ENCODE data around the gene RCBTB2. TPM values are rescaled to one million over a fixed set of nuclear protein-coding genes. Genes with fewer than 3 reads are reported as not detected.

The RCBTB2 gene
- total and polyA plus RNA-seq, 9 of the 15 experiments (the other 6 are each of a cell fraction or from before 2014, with no cell fraction given), result 0.91 to 3.3 (median 1.5) TPM

- TF ChIP-seq RNF219 (CRISPR knock-in tag; IDR thresholded peaks at IDR 0.05) (no peak), NCOA1 (IDR thresholded peaks at IDR 0.05; ENCODE audit: low read depth) (no peak), NBN (IDR thresholded peaks at IDR 0.05; ENCODE audit: low read depth) (no peak), SNIP1 (IDR thresholded peaks at IDR 0.05; ENCODE audit: low read depth) (no peak), HDGF (IDR thresholded peaks at IDR 0.05) (no peak), SOX6 (IDR thresholded peaks at IDR 0.05) (no peak), MECOM (CRISPR knock-in tag; IDR thresholded peaks at IDR 0.05) (no peak), ZNF407 (IDR thresholded peaks at IDR 0.05; ENCODE audit: low read depth) (no peak), AFF4 (CRISPR knock-in tag; IDR thresholded peaks at IDR 0.05) (no peak), MYBL2 (IDR thresholded peaks at IDR 0.05; ENCODE audit: low read depth) (no peak), MYBL2 (CRISPR knock-in tag; IDR thresholded peaks at IDR 0.05; ENCODE audit: borderline replicate concordance) (no peak), ZNF277 (CRISPR knock-in tag; IDR thresholded peaks at IDR 0.05; ENCODE audit: borderline replicate concordance) (no peak)
Observed at GRCh38 chr13:48476215-48476614, 56.7 kb downstream of the RCBTB2 start (continued).
